GM19463 (cell line): ENCODE measurements around the gene TPSD1.
"Not testable (repeated sequence)": the region's sequence is repeated elsewhere in the genome, so short reads cannot be mapped to it uniquely, and the experiment has no call there.

Experiments
- ATAC-seq: cut with Tn5 transposase; IDR thresholded peaks from one replicate; pipeline ENCODE4 v1.9.1; 2021; ENCODE audit warnings: mild to moderate bottlenecking, moderate library complexity; ENCODE audit not compliant: unreplicated experiment

The TPSD1 gene

GRCh38 chr16:1279945-1280589 lies 24.2 kb downstream of the TPSD1 start:
- ATAC-seq: no peak

- ATAC-seq: no peak
These were observed 24.9 kb downstream of the TPSD1 start for GRCh38 chr16:1280783-1281182.

DNA sequence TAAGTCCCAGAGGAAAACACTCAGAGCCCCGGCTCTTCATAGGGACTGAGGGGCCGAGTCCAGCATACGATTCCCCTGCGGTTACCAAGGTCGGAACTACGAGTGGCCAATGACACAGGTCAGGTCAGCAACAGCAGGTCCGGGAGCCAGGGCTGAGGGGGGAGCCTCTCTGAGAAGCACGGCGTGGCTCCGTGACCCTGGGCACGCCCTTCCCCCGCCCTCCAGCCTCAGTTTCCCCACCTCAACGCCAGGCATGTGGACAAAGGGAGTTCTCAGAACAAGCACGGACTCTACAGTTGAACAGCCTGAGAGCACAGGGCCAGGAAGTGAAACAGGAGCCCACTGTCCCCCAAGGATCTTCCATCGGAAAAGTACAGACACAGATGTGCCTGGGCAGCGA lies 25.6 kb downstream of the TPSD1 start:
- no peak for ATAC-seq

DNA sequence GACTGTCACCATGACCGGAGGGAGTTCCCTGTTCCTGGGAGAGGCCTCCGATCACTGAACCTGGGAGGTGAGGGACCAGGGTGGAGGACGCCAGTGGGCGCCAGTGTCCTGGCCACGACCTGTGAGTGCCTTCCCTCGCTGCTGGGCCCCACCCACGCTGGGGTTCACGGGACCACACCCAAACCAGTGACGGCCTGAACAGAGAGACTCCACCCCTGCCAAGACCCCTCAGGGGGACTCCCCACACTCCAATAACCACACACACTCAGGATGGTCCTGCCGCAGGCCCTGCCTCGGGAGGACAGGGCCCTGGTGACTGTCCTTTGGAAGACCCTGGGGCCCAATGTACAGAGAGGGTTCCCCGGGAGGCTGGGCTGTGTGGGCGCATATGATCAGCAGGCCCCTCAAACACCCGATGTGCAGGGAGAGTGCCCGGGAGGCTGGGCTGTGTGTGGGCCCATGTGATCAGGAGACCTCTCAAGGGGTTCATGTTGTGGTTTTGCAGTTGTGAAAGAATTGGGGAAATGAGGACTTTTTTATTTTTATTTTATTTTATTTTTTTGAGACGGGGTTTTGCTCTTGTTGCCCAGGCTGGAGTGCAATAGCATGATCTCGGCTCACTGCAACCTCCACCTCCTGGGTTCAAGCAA lies 26.6 kb downstream of the TPSD1 start:
- ATAC-seq: no peak

- ATAC-seq: no peak
These were observed 27.4 kb downstream of the TPSD1 start for GRCh38 chr16:1283296-1283695.

- ATAC-seq: no peak
These were observed 28.2 kb downstream of the TPSD1 start for GRCh38 chr16:1283996-1284616.

DNA sequence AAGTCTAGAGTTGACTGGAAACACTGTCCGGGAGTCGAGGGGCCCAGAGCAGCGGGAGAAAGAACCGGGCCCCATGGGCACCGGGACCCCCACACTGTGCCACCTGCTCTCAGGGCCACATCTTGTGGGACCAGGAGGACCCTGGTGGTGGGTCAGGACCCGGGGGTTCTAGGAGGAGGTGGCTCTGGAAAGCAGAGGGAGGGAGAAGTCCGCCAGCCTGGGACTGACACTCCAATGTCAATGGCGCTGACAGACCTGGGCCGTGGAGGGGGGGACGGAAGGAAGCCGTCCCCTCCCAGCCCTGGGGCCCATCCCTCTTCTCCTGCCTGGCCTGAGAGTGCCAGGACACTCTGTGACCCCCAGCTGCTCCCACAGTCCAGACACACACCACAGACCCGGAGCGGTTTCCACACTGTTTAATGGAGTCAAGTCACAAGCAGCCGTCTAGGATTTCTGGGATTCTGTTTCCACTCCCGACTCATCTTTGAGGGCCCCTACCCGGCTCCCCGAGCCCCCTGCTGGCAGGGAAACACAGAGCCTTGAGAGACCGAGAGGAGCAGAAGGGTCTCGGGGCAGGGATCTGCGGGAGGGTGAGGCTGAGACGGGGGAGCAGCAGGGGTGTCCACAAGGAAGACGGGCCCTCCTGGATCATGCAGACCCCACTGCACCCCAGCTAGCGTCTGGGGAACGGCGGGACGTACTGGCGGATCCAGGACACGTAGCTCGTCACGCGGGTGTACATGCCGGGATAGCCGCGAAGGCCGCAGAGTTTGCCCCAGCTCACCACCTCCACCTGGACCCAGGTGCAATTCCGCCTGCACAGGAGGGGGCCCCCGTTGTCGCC lies 30.0 kb downstream of the TPSD1 start:
- ATAC-seq: no peak

- ATAC-seq: no peak
These were observed 30.7 kb downstream of the TPSD1 start for GRCh38 chr16:1286513-1287094.

DNA sequence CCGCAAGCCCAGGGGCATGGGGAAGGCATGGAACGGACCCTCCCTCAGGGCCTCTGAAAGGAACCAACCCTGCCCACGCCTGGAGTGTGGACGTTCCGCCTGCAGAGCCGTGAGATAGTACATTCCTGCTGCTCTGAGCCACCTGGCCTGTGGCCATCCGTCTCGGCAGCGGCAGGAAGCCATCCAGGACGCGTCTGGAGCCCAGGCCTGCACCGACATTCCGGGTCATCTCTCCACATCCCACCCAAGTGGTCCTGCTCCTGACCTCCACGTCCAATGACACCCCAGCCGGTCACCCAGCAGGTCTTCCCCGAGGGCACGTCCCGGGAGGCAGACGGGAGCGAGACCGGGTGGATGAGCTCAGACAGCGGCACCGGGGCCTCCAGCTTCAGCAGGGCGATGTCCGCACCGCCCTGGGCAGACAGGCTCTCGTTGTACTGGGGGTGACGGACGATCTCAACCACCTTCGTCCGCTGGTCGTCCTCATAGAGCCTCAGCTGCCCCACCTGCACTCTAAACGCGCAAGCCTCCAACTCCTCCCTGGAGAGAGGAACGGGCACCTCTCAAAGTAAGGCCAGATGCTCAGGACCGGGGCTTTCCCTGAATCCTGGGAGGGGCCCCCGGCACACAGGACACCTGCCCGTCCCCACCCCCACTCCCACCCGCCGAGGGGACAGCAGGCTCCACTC lies 32.3 kb downstream of the TPSD1 start:
- ATAC-seq: no peak

DNA sequence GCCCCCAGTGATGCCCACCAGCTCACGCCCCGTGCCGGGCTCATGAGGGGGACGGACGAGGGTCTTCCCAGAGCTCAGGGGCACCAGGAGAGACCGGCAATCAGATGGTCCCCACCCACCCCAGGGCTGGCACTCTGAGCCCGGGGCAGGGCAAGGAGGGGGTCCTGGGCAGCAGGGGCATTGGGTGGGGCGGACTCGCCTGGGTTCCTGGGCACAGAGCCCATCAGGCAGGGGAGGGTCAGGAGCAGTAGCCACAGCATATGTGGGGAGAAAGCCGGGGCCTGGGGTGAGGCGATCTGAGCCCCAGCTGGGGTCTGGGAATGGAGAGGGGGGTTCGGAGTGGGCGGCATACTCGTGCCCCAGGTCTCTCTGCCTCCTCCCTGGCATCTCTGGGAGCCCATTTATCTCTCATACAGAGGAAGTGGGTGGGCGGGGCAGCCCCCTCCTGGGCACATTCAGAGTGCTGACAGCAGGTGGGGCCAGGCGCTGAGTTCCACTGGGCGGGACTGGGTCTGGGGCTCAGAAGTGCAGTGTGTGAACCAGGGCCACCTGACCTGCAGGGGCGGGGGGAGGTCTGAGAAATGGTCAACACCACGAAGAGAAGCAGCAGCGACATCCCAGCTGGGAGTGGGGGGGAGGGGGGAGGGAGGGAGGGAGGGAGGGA lies 33.1 kb downstream of the TPSD1 start:
- ATAC-seq: no peak

DNA sequence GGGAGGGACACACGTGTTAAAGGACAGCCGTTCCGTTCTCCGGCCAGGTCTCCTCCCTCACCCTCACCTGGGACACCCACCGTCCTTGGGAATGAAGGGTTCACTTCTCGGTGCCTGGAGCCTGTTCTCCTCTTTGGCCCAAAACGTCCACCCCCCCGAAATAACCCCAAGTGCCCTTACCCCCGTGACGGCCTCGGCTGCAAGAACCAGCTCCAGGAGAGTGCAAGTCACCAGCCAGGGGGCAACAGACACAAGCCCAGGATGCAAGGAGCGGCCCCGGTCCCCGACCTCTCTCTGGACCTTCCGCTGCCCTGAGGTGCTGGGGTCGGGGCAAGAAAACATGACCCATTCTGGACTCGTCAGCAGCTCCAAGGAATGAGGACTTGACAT lies 33.6 kb downstream of the TPSD1 start:
- ATAC-seq: no peak

- no peak for ATAC-seq
These were observed 34.2 kb downstream of the TPSD1 start for GRCh38 chr16:1290063-1290501.

GRCh38 chr16:1290860-1291575 lies 35.1 kb downstream of the TPSD1 start:
- no peak for ATAC-seq

DNA sequence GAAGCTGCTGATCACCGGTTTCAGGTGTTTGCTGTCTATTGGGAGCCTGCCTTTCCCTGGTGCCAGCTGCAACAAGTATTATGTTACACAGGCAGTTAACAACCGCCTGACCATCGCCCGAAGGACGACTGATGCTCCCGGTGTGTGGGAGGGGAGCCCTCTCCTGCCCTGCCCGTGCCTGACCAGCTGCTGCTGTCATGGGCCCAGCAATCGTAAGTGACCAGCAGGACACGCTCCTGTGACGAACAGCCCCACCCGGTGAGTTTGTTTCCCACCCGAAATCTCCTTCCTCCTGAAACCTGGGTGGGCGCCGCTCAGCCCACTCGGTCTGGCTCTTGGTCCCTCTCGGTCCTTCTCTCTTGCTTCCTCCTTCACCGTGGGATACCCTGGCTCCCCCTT lies 35.7 kb downstream of the TPSD1 start:
- no peak for ATAC-seq

DNA sequence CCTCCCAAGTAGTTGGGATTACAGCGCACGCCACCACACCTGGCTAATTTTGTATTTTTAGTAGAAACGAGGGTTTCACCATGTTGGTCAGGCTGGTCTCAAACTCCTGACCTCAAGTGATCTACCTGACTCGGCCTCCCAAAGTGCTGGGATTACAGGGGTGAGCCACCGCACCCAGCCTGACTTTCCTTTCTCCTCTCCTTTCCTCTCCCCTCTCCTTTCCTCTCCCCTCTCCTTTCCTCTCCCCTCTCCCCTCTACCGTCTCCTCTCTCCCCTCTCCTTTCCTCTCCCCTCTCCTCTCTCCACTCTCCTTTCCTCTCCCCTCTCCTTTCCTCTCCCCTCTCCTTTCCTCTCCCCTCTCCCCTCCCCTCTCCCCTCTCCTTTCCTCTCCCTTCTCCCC lies 36.3 kb downstream of the TPSD1 start:
- ATAC-seq: not testable (repeated sequence)

- not testable (repeated sequence) for ATAC-seq
These were observed 36.9 kb downstream of the TPSD1 start for GRCh38 chr16:1292808-1293207.

- ATAC-seq: no peak
These were observed 38.2 kb downstream of the TPSD1 start for GRCh38 chr16:1293921-1294656.

GRCh38 chr16:1295465-1295864 lies 39.6 kb downstream of the TPSD1 start:
- no peak for ATAC-seq

DNA sequence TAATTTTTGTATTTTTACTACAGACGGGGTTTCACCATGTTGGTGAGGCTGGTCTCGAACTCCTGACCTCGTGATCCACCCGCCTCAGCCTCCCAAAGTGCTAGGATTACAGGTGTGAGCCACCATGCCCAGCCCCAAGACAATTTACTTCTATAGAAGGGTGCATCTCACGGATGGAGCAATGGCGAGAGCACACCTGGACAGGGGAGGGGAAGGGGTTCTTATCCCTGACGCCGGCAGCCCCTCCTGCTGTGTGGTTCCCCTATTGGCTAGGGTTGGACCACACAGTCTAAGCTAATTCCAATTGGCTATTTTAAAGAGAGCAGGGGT lies 40.8 kb downstream of the TPSD1 start:
- not testable (repeated sequence) for ATAC-seq
